ENCODE results near the gene AATF.

AATF gene

GRCh38 chr17:37016780-37017179 lies 68.0 kb downstream of the AATF start:
- no peaks in the 10 kb centered on the region for H3K27me3 ChIP-seq (ENCODE audit: insufficient read depth, poor library complexity, severe bottlenecking)
- no peak for TF ChIP-seq SPI1 (IDR thresholded peaks at IDR 0.05; ENCODE audit: borderline replicate concordance, low read depth)
- TF ChIP-seq CTCF (IDR thresholded peaks at IDR 0.05; ENCODE audit: insufficient read depth, low read length) = no peak
- no peak for TF ChIP-seq REST (IDR thresholded peaks at IDR 0.05; ENCODE audit: insufficient replicate concordance, low read depth)
- no peak for TF ChIP-seq POLR2AphosphoS5 (IDR thresholded peaks at IDR 0.05; ENCODE audit: low read depth)
- TF ChIP-seq GABPA (IDR thresholded peaks at IDR 0.05; ENCODE audit: low read depth) = no peak
- H3K4me3 ChIP-seq (replicated peaks; ENCODE audit: insufficient read depth, low read length) = no peak overlapping the region
- DNase-seq (ENCODE audit: low read depth in 1 of 2, low spot score in 1 of 2) = no peak
- H3K27ac ChIP-seq (replicated peaks) = no peak overlapping the region

- Histone ChIP-seq H3K27ac (replicated peaks) (no peak overlapping the region), H3K4me3 (replicated peaks; ENCODE audit: insufficient read depth, low read length) (no peak overlapping the region), H3K27me3 (ENCODE audit: insufficient read depth, poor library complexity, severe bottlenecking) (no peaks in the 10 kb centered on the region)
- TF ChIP-seq REST (IDR thresholded peaks at IDR 0.05; ENCODE audit: insufficient replicate concordance, low read depth) (no peak), GABPA (IDR thresholded peaks at IDR 0.05; ENCODE audit: low read depth) (no peak), CTCF (IDR thresholded peaks at IDR 0.05; ENCODE audit: insufficient read depth, low read length) (no peak), SPI1 (IDR thresholded peaks at IDR 0.05; ENCODE audit: borderline replicate concordance, low read depth) (no peak)
- no peak for DNase-seq (ENCODE audit: low read depth in 1 of 2, low spot score in 1 of 2)
Measured at GRCh38 chr17:37017404-37017803, 68.7 kb downstream of the AATF start.

GRCh38 chr17:37019117-37019740 lies 70.5 kb downstream of the AATF start:
- Histone ChIP-seq H3K4me3 (replicated peaks; ENCODE audit: insufficient read depth, low read length) (no peak overlapping the region), H3K27me3 (ENCODE audit: insufficient read depth, poor library complexity, severe bottlenecking) (no peaks in the 10 kb centered on the region), H3K27ac (replicated peaks) (no peak overlapping the region)
- TF ChIP-seq POLR2AphosphoS5 (IDR thresholded peaks at IDR 0.05; ENCODE audit: low read depth) (no peak), REST (IDR thresholded peaks at IDR 0.05; ENCODE audit: insufficient replicate concordance, low read depth) (no peak), CTCF (IDR thresholded peaks at IDR 0.05; ENCODE audit: insufficient read depth, low read length) (no peak), SPI1 (IDR thresholded peaks at IDR 0.05; ENCODE audit: borderline replicate concordance, low read depth) (no peak), GABPA (IDR thresholded peaks at IDR 0.05; ENCODE audit: low read depth) (no peak)
- no peak for DNase-seq (ENCODE audit: low read depth in 1 of 2, low spot score in 1 of 2)

Data from HL-60 (cell line).